Superior temporal gyrus (tissue), 1 donor: Measurements from ENCODE around the gene TRIM75.
A peak's percentile ranks its signal among the peaks of the same experiment; 100 is the strongest.
"Not testable (repeated sequence)": the region's sequence is repeated elsewhere in the genome, so short reads cannot be mapped to it uniquely, and the experiment has no call there.

Source experiments
- DNase-seq: peaks from one replicate; pipeline ENCODE4 v3.0.0-alpha.2; 2016; ENCODE audit errors: extremely low spot score

Gene TRIM75

DNA sequence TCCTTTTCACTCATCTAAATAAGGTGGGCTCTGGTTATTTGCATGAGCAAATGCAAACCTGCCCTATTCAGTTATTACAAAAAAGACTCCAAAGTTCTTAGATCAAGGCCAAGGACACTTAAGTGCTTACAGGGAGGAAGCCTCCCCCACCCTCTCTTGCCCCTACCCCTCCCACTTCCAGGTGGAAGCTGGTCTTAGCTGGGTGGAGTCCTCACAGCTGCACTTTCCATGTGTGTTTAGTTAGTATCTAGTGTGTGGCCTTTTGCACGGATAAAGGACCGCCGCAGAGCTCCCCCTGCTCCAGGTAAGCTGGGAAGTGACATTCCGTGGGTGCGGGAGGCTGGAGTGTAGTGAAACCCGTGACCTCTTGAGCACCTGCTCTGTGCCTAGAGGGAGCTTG lies at the start of gene TRIM75:
Gene TRIM75 (plus strand): TSS at position 222 of the 400 bp plus-strand sequence. CDS start 5,282 bp downstream, outside the sequence.
- DNase-seq, result no peak

DNA sequence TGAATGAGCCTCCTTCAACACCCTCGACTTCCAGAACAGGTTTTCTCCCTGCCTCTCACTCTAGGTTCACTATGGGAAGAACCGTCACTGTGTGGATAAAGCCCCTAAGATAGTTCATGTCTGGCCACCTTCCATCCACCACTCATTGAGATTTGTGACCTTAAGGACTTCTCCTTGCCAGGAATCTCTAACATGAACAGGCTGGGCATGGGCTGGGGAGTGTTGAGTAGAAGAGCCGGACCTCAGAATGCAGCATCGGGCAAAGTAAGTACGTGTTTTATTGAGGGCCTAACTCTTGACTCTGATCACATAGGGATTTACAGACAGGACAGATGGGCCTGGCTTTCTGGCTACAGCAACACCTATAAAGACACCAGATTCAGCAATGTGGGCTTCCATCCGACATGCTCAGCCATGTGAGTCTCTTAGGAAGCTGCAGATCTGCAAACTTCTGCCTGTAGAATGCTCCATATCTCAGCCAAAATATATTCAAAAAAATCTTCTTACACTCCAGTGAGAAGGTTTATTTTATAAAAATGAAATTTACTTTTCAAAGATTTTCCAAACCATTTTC lies 48.2 kb upstream of the TRIM75 start:
- no peak for DNase-seq

DNA sequence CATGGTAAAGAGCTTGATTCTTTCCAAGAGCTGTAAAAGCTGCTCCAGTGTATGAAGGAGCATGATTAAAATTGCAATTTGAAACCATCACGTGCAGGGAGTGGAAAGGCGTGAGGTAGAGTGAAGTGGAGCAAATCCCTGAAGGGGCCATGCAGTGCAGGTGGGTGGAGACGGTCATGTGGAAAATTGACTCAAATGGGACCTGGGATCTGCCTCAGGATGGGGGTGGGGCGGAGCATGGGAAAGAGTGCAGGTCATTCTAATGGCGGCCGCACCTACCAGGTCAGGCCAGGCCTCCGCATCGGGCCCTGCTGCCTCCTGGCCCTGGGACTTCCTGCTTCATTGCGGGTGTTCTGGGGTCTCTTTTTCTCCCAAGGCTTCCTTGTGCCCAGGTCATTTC lies 47.2 kb upstream of the TRIM75 start:
- DNase-seq, result no peak

DNA sequence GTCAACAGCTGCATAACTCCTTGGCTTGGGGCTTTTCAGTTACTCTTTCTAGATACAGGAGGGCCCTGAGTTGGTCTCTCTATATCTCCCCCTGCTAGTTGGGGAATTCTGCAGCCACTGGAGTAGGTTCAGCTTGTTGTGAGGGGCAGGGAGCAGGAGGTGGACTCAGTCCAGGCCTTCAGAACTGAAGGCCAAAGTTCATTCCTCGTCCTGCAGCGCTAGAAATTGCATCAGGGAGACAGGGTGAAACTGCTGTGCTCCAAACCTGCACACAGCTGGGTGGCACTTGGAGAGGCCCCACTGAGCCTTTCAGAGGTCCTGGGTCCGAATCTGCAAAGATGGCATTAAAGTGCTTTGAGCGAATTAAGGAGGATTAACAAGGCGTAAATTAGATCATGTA lies 46.8 kb upstream of the TRIM75 start:
- DNase-seq, result no peak

DNA sequence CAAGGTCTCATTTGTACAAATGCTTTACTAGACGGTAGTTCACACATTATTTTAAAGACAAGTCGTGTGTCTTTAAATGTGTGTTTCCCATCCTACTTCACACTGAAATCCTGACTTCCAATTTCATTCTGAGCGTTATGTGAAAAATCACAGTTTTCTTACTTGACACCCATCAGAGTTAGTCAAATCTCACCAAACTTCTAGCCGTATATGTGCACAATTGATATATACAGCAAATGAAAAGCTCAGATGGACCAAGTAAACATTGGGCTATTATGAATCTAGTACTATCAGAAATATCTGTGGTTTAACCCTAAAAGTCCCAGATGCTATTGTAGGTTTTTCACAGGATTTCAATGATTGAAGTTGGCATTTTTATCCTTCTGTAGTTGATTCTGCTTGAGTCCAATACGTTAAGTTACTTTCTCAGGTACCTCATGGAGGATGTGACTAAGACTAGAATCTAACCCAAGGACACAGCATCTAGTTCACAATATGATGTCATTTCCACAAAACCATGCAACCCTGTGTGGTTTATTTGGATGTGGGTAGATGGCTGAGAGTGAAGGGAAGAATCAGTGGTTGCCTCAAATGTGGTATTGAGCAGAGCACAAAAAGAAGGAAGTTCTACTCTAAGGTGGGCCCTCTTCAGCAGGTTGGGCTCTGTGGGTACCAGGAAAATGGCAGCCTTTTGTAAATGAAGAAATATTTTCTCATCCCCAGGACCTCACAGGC lies 44.0 kb upstream of the TRIM75 start:
- DNase-seq, result no peak

DNA sequence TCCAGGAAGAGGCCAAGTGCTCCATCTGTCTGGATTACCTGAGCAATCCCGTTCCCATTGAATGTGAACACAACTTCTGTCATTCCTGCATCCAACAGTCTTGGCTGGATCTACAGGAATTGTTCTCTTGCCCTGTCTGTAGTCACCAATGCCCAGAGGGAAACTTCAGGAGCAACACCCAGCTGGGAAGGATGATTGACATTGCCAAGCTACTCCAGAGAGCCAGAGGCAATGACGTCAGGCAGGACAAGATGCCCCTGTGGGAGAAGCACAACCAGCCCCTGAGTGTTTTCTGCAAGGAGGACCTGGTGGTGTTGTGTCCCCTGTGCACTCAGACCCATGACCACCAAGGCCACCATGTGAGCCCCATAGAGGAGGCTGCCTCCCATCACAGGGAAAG lies 43.2 kb upstream of the TRIM75 start:
- no peak for DNase-seq

DNA sequence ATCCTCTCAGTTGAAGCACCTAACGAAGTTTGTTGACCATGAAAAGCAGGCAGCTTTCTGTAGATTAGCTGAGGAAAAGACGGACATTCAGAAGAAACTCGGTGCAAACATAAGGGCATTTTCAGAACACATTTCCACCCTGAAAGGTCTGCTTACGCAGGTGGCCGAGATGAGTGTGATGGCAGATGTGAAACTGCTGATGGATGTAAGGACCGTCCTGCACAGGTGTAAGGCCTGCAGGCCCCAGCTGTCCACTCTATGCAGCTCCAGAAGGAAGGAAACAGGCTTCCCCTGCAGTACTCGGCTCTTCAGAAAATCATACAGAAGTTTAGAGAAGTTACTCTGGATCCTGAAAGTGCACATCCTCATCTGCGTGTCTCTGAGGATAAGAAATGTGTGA lies 42.7 kb upstream of the TRIM75 start:
- no peak for DNase-seq

DNA sequence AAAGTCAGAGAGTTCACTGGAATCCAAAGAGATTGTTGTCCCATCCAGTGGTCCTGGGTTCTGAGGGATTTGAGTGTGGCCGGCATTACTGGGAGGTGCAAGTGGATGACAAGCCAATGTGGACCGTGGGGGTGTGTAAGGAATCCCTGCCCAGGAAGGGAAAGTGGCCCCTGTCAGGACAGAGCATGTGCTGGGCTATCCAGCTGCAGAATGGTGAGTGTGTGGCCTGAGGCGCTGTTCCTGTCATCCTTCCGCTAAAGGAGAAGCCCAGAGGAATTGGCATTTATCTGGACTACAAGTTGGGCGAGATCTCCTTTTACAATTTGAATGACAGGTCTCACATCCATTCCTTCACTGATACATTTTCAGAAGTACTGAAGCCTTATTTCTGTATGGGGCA lies 42.3 kb upstream of the TRIM75 start:
- DNase-seq, result no peak

DNA sequence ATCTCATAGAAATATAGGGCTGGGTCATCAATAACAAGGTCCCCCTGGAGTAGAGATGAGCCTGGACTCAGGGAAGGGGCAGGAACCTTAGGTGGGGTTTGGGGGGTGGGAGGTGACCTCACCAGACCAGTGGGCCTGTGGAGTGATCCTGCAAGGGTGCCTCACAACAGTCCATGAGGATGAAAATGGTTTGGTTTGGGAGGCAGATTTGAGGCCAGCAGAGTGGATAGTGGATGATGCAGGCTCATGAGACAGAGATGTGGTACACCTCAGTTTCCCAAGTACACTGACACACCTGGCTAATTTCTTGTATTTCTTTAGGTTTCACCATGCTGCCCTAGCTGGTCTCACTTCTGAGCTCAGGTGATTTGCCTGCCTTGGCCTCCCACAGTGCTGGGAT lies 40.0 kb upstream of the TRIM75 start:
- DNase-seq, result no peak

DNA sequence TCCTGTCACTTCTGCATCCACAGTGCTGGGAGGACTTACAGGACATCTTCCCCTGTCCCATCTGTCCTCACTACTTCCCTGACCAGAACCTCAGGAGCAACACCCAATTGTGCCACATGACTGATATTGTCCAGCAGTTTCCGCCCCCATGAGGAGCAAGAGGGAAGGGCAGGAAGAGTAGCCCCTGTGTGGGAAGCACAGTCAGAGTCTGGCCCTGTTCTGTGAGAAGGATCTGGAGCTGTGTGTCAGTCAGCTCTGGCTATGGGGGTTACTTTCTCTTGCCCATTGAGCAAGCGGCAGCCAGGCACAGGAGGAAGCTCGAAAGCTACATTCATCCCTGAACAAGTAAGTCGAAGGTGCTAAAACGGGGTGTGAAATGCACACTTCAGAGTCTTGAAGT lies 36.7 kb upstream of the TRIM75 start:
- DNase-seq, result no peak

DNA sequence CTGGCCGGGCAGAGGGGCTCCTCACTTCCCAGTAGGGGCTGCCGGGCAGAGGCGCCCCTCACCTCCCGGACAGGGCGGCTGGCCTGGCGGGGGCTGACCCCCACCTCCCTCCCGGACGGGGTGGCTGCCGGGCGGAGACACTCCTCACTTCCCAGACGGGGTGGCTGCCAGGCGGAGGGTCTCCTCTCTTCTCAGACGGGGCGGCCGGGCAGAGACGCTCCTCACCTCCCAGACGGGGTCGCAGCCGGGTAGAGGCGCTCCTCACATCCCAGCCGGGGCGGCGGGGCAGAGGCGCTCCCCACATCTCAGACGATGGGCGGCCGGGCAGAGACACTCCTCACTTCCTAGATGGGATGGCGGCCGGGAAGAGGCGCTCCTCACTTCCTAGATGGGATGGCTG lies 33.7 kb upstream of the TRIM75 start:
- not testable (repeated sequence) for DNase-seq

DNA sequence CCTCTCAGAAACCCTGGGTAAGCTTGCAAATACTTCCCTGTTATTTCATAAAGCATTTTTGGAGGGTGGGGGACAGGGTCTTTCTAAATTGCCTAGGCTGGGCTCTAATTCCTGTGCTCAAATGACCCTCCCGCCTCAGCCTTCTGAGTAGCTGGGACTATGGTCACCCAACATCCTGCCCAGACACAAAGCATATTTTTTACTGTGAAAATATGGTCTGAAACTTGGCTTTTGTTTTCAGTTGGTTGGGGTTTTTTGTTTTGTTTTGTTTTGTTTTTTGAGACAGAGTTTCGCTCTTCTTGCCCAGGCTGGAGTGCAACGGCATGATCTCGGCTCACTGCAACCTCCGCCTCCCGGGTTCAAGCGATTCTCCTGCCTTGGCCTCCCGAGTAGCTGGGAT lies 27.9 kb upstream of the TRIM75 start:
- DNase-seq, result not testable (repeated sequence)

DNA sequence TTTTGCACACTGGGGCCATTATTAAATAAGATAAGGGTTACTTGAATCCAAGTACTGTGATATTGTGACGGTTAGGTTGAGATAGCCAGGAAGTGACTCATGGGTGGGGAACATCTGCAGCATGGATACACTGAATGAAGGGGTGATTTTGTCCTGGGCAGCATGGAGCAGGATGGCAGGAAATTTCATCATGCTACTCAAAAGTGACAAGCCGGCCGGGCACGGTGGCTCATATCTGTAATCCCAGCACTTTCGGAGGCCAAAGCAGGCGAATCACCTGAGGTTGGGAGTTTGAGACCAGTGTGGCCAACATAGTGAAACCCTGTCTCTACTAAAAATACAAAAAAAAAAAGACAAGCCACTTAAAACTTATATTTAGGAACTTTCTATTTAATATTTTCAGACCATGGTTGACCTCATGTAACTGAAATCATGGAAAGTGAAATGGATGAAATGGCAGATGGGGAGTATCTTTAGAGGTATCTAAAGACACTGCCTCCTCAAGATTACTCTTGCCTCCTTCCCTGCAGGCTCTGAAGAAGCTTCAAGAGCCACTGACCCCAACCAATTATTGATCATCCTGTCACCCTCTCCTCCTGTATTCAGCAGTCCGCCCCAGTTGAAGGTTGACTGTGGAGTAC lies 25.8 kb upstream of the TRIM75 start:
- DNase-seq, result no peak

DNA sequence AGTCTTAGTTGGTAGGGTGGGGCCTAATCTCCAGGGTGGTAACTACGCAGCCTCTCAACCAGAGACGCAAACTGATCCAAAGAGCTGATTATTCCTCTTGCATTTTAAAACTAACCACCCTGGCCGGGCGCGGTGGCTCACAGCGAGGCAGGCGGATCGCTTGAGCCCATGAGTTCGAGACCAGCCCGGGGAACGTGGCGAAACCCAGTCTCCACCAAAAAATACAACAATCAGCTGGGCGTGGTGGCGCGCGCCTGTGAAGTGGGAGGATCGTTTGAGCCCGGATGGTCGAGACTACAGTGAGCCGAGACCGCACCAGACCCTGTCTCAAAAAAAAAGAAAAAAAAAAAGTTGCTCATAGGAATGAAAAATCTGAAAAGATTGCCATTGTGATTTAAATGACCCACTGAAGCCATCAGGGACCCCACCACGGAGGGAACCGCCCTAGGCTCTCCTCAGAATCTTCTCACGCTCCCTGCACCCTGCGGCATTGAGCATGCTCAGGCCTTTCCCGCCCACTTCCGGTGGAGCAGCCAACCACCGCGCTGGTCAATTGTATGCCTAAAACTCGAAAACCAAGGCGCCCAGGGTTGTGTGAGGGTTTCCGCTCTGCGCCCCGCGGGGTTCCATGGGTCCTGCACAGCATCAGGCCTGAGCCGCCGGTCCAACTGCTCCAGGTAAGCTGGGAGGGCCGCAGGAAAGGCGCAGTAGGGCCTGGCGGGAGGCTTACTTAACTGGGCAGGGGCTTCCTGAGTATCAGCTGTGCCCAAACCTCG lies 22.0 kb upstream of the TRIM75 start, which contains the start of gene TRIM60:
Gene TRIM60 (plus strand): TSS at position 564 of the 776 bp plus-strand sequence. CDS start 8,074 bp downstream, outside the sequence.
- DNase-seq, result no peak

DNA sequence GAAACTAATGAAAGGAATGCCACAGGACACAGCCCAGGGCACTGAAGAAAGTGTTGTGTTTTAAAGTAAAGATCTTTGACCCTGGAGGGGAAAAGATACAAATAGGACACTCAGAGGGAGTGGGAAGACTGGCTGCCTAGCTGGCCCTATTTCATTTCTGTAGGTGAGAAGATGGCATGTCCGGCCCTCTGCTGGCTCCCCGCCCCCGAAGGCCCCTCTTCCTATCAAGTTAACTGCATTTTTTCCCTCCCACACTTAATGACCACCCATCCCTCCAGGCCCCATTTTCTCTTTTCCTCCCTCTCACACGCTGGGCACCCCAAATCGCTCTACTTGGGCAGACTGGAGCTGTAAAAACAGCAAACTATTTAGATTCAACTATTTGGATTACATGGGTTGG lies 5.5 kb upstream of the TRIM75 start:
- no peak for DNase-seq

DNA sequence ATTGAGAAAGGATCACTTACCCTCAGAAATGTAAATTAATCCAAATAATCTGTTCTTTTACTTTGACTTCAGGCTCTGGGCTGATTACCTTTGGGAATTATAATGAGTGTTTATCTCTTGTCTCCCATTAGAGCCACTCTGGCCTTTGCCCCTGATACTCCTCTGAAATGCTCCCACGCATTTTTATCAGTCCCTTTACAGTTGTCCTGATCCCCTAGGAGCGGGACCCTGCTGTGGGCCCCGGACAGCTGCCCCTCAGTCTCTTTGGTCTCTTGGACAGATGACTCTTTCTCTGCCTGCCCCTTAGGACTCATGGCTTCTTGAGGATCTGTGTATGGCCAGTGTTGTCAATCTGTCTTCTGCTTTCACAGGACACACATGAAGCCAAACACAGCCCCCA lies 1.0 kb upstream of the TRIM75 start:
- no peak for DNase-seq

DNA sequence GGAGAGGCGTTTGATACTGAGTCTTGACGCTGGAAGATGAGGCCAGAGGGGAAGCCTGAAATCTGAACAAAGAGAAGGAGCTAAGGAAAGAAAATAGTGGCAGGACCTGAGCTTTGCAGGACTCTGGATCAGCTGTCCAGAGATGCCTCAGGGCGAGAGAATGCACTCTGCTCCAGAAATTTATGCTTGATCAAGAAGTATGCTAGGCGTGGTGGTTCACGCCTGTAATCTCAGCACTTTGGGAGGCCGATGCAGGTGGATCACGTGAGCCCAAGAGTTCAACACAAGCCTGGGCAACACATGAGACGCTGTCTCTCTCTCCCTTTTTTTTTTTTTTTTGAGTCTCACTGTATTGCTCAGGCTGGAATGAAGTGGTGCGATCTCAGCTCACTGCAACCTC lies 1.9 kb downstream of the TRIM75 start:
- DNase-seq, result no peak

DNA sequence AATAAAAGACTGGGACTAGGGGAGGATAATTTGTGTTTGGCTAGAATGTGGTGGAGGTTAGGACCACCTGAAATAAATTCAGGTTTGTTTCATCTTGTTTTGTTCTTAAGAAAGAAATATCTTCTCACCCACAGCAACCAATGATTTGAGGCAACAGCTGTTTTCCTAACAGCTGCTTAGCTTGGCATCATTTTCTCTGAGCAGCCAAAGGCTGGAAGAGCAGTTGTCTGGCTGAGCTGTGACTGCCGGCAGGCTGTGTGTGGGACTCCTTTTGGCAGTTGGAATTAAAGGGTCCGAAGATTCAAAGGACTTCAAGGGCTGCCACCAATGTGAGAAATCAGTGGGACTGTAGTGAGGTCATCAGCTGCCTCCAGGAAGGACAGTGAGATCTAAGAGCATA lies 5.0 kb downstream of the TRIM75 start:
- no peak for DNase-seq

DNA sequence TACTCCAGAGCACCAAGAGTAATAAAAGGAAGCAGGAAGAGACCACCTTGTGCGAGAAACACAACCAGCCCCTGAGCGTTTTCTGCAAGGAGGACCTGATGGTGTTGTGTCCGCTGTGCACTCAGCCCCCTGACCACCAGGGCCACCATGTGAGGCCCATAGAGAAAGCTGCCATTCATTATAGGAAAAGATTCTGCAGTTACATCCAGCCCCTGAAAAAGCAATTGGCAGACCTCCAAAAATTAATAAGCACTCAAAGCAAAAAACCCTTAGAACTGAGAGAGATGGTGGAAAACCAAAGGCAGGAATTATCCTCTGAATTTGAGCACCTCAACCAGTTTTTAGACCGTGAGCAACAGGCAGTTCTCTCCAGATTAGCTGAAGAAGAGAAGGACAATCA lies 5.7 kb downstream of the TRIM75 start:
- no peak for DNase-seq

DNA sequence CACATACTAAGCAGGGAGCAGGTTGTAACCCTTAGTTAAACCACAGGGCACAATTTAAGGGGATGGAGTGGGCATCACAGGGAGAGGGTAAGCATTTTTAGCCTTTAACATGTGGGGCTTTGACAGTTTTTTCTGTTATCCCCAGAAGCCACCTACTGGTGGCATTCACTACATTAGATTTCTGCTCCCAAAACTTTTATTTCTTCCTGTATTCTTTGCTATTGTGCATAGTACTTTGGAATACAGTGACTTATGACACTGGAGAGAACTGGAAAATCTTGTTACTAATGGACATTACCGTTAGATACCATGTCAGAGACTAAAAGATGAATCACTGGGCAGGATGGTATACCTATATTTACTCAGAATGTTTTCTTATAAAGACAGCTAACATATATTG lies 7.3 kb downstream of the TRIM75 start:
- DNase-seq, result peak; percentile 52

DNA sequence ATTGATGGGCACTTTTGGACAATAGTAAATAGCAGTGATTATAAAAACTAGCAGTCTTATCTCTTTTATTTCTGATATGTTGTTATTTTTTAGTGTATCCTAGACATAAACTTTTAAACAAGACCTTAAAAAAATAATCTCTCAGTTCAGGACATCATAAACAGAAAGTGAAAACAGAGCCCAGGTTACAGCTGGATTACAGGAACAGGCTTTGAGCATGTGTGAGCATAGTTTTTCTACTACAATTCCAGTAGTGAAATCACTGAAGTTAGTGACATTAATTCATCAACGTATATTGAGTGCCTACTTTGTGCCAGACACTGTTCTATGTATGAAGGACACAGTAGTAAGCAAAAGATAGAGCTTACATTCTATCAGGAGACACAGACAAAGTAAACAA lies 16.9 kb downstream of the TRIM75 start:
- DNase-seq, result no peak

DNA sequence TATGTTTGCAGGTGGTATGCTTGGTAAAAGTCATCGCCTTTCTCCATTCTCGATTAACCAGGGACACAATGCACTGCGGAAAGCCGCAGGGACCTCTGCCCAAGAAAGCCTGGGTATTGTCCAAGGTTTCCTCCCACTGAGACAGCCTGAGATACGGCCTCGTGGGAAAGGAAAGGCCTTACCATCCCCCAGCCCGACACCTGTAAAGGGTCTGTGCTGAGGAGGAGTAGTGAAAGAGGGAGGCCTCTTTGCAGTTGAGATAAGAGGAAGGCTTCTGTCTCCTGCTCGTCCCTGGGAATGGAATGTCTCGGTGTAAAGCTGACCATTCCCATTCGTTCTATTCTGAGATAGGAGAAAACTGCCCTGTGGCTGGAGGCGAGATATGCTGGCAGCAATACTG lies 19.7 kb downstream of the TRIM75 start:
- DNase-seq, result not testable (repeated sequence)
